Coronary artery (tissue), 2 donors: Measurements from ENCODE around the gene SPACA4.
A peak's percentile ranks its signal among the peaks of the same experiment; 100 is the strongest.

ENCODE experiments used
- DNase-seq: peaks from one replicate; pipeline ENCODE4 v3.0.0-alpha.2; 2017; ENCODE audit warnings: low spot score
- H3K27ac ChIP-seq, 2 donors: fragments of 200-600 bp; sonication (generic); one replicate each; pipeline ENCODE4 v1.5.1; 2016 to 2019
- H3K4me3 ChIP-seq: fragments of 200-600 bp; sonication (generic); 2 replicates; pipeline ENCODE4 v1.5.1; 2016; ENCODE audit warnings: mild to moderate bottlenecking, moderate library complexity
- TF ChIP-seq, protein P1 (sequence below): fragments of 200-600 bp; sonication (generic); IDR thresholded peaks from one replicate; pipeline ENCODE4 v1.5.1; 2019; ENCODE audit warnings: antibody characterized with exemption

The SPACA4 gene

DNA sequence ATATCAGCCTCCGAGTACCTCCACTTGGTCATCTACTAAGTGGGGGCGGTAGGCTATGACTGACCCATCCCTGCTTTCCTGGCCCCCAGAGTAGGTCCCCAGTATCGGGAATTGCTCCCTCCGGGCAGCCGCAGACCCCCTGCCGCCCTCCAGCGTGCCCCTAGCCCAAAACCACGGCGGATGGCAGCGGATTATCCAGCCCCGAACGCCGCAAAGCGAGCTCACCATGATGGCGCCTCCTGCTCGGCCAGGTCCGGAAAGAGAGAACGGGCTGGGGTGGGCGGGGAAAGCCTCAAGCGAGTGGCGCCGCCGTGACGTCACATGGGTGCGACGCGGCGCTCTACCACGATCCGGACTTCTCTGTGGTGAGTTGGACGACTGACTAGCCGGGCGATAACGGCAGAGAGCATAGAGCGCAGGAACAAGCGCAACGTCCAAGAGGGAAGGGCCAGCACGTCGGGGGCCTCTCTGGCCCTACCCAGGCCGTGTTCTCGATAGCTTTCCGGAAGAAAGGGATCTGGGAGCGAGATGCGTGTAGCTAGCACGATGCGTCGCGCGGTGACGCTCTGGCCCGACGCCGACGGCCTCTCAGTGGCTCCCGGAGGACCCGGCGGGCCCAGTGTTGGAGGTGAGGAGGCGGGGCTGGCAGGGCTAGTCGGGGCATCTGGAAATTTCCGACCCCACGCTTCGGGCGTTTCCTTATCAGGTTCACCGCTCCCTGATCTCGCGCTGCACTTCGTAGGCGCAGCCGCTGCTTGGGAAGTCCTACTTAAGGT lies 12.6 kb downstream of the SPACA4 start, which contains the start of the genes RPL18 and SPHK2:
TSS of gene RPL18 (minus strand) at position 263 of the 776 bp plus-strand sequence. CDS start at position 228, 35 bp downstream.
TSS of gene SPHK2 (plus strand) at position 591 of the 776 bp plus-strand sequence. CDS start 1,009 bp downstream, outside the sequence.
- Histone ChIP-seq H3K4me3 (peak within 1 kb of the TSS; percentile 92), H3K27ac (peak within 1 kb of the TSS; percentile 91 to 95)
- peak; percentile 99 for DNase-seq
- TF ChIP-seq, protein P1, sequence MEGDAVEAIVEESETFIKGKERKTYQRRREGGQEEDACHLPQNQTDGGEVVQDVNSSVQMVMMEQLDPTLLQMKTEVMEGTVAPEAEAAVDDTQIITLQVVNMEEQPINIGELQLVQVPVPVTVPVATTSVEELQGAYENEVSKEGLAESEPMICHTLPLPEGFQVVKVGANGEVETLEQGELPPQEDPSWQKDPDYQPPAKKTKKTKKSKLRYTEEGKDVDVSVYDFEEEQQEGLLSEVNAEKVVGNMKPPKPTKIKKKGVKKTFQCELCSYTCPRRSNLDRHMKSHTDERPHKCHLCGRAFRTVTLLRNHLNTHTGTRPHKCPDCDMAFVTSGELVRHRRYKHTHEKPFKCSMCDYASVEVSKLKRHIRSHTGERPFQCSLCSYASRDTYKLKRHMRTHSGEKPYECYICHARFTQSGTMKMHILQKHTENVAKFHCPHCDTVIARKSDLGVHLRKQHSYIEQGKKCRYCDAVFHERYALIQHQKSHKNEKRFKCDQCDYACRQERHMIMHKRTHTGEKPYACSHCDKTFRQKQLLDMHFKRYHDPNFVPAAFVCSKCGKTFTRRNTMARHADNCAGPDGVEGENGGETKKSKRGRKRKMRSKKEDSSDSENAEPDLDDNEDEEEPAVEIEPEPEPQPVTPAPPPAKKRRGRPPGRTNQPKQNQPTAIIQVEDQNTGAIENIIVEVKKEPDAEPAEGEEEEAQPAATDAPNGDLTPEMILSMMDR, result no peak

DNA sequence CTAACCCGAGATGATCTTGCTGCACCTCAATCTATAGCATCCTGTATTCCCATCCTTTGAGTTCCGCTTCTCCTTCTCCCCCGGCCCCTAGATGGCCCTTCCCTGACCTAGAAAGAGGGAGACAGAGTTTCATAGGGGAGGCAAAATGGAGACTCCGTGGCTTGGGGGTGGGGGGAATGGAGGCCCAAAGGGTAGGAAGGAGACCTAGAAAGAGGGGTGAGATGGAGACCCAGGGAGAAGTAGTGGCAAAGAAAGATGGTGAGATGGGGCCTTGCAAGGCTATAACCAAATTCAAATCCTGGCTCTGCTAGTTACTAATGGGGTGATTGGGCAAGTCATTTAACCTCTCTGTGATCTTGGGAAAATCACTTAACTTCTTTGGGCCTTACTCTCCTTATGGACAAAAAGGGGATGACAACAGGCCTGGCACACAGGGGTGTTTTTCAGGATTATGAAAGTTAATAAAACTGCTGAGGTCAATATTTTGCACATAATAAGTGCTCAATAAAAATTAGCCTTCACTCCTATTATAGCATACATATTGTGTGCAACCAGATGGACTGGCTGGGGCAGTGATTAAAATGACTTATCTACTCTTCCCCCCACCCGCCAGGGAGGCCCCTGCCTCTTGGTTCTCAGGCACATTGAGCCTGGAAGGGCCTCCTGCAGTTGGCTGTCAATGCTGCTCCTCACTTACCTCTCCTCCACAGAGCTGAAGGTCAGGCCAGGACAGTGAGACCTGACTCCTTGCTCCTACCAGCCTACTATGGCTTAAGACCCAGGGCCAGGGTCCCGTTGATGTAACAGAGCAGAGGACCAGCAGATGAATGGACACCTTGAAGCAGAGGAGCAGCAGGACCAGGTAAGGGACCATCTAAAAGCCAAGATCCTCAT lies 13.4 kb downstream of the SPACA4 start:
- Histone ChIP-seq H3K27ac (peak overlapping the region; percentile 91 to 95), H3K4me3 (peak overlapping the region; percentile 92)
- TF ChIP-seq, protein P1, result no peak
- DNase-seq, result no peak

DNA sequence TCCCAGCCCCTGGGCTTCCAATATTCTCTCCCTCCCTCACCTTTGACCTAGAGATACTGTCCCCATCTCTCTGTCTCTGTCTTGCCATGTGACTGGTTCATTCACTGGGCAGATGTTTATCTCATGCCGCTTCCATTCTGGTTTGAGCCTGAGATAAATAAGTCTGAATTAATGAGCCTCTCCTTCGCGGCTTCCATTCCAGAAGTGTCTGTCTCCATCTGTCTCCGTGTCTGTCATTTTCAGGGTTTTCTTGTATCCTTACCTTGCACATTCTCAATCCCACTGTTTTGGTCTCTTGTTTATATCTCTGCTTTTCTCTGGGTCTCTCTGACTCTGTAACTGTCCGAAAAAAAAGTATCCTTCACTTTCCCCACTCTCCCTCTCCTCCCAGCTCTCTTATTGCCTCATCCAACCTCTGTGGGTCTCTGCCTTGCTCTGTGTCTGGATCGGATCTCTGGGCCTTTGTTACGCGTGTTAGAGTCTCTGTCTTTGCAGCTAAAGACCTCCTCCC lies 17.1 kb downstream of the SPACA4 start:
- H3K27ac ChIP-seq, result peak overlapping the region; percentile 69 to 70
- peak overlapping the region; percentile 62 for H3K4me3 ChIP-seq
- TF ChIP-seq, protein P1, result no peak
- no peak for DNase-seq

DNA sequence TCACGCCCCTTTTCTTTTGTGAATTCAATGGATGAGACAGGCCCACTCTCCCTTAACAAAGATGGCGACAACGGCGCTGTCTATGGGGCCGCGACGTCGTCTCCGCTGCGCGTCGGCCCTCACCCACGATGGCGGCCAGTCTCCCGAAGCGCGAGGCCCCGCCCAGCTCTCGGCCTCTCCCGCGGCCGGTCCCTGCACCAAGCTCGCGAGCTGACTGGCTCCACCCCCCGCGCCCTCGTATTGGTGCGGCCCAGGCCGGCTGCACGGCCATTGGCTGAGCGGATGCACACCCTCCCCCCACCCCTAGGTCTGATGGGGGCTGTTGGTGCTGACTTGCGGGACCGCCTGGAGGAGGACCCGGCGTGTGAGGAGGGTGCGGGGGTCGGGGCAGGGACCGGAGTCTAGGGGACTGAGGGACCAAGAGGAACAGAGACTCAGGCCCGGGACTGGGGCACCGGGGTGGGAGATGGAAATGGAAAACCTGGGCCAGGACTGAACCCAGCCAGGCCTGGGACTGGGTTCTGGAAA lies 17.6 kb downstream of the SPACA4 start:
- peak overlapping the region; percentile 62 for H3K4me3 ChIP-seq
- TF ChIP-seq, protein P1, result no peak
- peak; percentile 98 for DNase-seq

DNA sequence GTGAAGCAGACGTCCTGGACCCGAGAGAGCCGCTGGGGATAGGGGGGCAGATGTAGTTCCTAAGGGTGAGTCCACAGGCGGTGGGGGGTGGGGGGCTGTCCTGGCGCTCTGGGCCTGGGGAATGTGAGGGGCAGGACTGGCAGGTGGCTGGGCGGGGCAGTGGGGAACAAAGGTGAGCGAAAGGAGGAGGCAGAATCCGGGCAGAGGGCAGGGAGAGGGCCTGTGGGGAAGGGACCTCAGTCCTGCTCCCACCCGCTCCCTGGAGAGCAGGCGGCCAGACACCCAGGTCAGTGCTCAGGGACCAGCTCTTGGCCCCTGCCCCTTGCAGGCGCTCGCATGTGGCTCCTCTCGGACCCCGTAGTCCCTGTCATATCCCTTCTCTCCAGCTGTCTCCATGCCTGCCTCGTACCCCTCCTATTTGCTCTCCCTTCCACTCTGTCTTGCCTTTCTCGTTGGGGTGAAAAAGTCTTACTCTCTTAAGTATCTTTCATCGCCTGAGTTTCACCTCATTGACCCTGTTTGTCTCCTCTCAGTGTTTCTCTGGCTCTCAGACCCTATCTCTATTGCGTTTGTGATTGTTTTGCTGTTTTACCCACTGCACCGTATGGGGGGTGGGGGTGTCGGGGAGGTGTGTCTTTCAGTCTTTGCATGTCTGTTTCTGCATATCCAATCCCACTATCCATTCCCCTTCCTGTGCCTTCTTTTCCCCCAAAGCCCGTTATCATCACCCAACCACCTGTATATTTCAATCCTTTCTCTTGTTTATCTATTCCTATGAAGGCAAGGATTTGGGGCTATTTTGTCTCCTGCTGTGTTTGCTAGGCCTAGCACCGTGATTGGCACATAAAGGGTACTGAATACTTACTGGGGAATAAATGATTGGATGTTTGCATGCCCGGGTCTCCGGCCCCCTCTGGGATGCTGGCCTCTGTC lies 18.5 kb downstream of the SPACA4 start:
- no peak for DNase-seq
- Histone ChIP-seq H3K27ac (peak overlapping the region; percentile 69 to 70), H3K4me3 (peak overlapping the region; percentile 62)
- TF ChIP-seq, protein P1, result no peak

More for the DNA sequence above, 17.6 kb downstream of the SPACA4 start:
- H3K27ac ChIP-seq, result peak overlapping the region; percentile 69 to 70

DNA sequence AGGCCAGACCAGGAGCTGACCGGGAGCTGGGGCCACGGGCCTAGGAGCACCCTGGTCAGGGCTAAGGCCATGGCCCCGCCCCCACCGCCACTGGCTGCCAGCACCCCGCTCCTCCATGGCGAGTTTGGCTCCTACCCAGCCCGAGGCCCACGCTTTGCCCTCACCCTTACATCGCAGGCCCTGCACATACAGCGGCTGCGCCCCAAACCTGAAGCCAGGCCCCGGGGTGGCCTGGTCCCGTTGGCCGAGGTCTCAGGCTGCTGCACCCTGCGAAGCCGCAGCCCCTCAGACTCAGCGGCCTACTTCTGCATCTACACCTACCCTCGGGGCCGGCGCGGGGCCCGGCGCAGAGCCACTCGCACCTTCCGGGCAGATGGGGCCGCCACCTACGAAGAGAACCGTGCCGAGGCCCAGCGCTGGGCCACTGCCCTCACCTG lies 19.4 kb downstream of the SPACA4 start:
- H3K27ac ChIP-seq, result no peak overlapping the region
- no peak for DNase-seq
- no peak overlapping the region for H3K4me3 ChIP-seq
- TF ChIP-seq, protein P1, result no peak
